ENCODE results near the gene COPB1.

Gene COPB1

GRCh38 chr11:14449302-14449714, 50.3 kb downstream of the COPB1 start:
- H3K27ac ChIP-seq: peak overlapping the region; percentile 50
- no peak for TF ChIP-seq CTCF (conservative IDR thresholded peaks at IDR 0.05)

- H3K27ac ChIP-seq: peak overlapping the region; percentile 50; the same call in 1 of the 2 replicates
- no peak for TF ChIP-seq CTCF (conservative IDR thresholded peaks at IDR 0.05)
Observed at GRCh38 chr11:14448240-14448639, 51.4 kb downstream of the COPB1 start.

- TF ChIP-seq CTCF (conservative IDR thresholded peaks at IDR 0.05): no peak
Observed at GRCh38 chr11:14446701-14447169, 52.9 kb downstream of the COPB1 start.

GRCh38 chr11:14445542-14446530, 53.8 kb downstream of the COPB1 start:
- H3K27ac ChIP-seq: no peak overlapping the region
- no peak for TF ChIP-seq CTCF (conservative IDR thresholded peaks at IDR 0.05)

More at GRCh38 chr11:14446701-14447169, 52.9 kb downstream of the COPB1 start:
- no peak overlapping the region for H3K27ac ChIP-seq

GRCh38 chr11:14444441-14445189, 55.0 kb downstream of the COPB1 start:
- H3K27ac ChIP-seq: peak overlapping the region; percentile 61
- TF ChIP-seq CTCF (conservative IDR thresholded peaks at IDR 0.05): no peak

GRCh38 chr11:14443638-14444037, 56.0 kb downstream of the COPB1 start:
- no peak for TF ChIP-seq CTCF (conservative IDR thresholded peaks at IDR 0.05)
- peak overlapping the region; percentile 61 for H3K27ac ChIP-seq
